Body of pancreas (tissue), 4 donors: ENCODE measurements around the gene FAM83D. TPM values are rescaled to one million over a fixed set of nuclear protein-coding genes. Genes with fewer than 3 reads are reported as not detected.
A peak's percentile ranks its signal among the peaks of the same experiment; 100 is the strongest.

ENCODE experiments used
- ATAC-seq: fragments of 150-250 bp; one replicate; pipeline ENCODE4 v1.9.1; 2016
- DNase-seq, 4 donors: peaks; one replicate each; pipeline ENCODE4 v3.0.0-alpha.2; 2019
- H3K27ac ChIP-seq, 4 donors: fragments of 200-600 bp; sonication (generic); 1 replicate in 3 of 4; 2 replicates in 1 of 4; pipeline versions ENCODE4 v1.5.1 to v1.6.1; 2016 to 2019; ENCODE audit warnings: mild to moderate bottlenecking in 1 of 4, mixed read lengths in 1 of 4, moderate library complexity in 1 of 4
- H3K27me3 ChIP-seq, 2 donors: fragments of 200-600 bp; sonication (generic); one replicate each; pipeline ENCODE4 v1.6.0; 2016; ENCODE audit warnings: mild to moderate bottlenecking in 1 of 2
- H3K36me3 ChIP-seq, 2 donors: fragments of 200-600 bp; sonication (generic); replicated peaks in 1 of 2; 2 replicates each; pipeline ENCODE4 v1.5.1; 2016; ENCODE audit warnings: low read depth in 2 of 2; ENCODE audit not compliant: insufficient read depth in 1 of 2
- H3K4me1 ChIP-seq: fragments of 200-600 bp; sonication (generic); one replicate; pipeline ENCODE4 v1.6.0; 2016
- H3K4me3 ChIP-seq, 2 donors: fragments of 200-600 bp; sonication (generic); 1 replicate in 1 of 2; 2 replicates in 1 of 2; pipeline ENCODE4 v1.5.1; 2016 to 2019
- H3K9me3 ChIP-seq, 3 donors: fragments of 200-600 bp; sonication (generic); 1 replicate in 2 of 3; 2 replicates in 1 of 3; pipeline ENCODE4 v1.5.1; 2016
- POLR2A ChIP-seq, 3 donors: fragments of 450-650 bp; IDR thresholded peaks; one replicate each; pipeline ENCODE4 v1.6.1; 2016; ENCODE audit warnings: antibody characterized with exemption in 3 of 3, mild to moderate bottlenecking in 2 of 3
- WGBS, 2 donors: methylation state at CpG; one replicate each; pipeline ENCODE4 v1.1.5; 2017; 5-methylcytosine and 5-hydroxymethylcytosine counted together
- intact Hi-C: fragments of 100-400 bp; cut with DNase I; formaldehyde crosslinking; loops from one replicate; pipeline ENCODE4 v1.15.1; 2023
- total RNA-seq, 2 donors: library from RNA; depleted of rRNA; stranded (reverse); fragments of >200 nt; gene quantifications; one replicate each; pipeline ENCODE4 v1.1.0, GENCODE V29; 2016
- TF ChIP-seq, protein P1 (sequence below), 7 experiments: fragments of 450-650 bp in 4 of 7; fragments of 200-600 bp in 3 of 7; sonication (generic) in 3 of 7; IDR thresholded peaks; one replicate each; pipeline ENCODE4 v1.5.1; 2016 to 2019; ENCODE audit warnings: antibody characterized with exemption in 7 of 7

Gene FAM83D
- total RNA-seq, result under 1 TPM in 1 of 2 donors, not detected in 1; 0.52 TPM

- 0 to 1% methylated on average over 11 to 91 of the region's 95 CpGs for WGBS, 2 donors
- Histone ChIP-seq H3K4me1 (peaks cover 14% of the 10 kb centered on the region), H3K9me3 (no peaks in the 10 kb centered on the region), H3K27ac (no peak within 1 kb of the TSS), H3K36me3 (no peaks in the 10 kb centered on the region), H3K27me3 (no peaks in the 10 kb centered on the region), H3K4me3 (peak within 1 kb of the TSS; percentile 13 to 41)
- intact Hi-C loops, result no loop called here
- ATAC-seq (peak; percentile 97), DNase-seq (peak; percentile 90 to 94 (median 94))
- TF ChIP-seq, protein P1, sequence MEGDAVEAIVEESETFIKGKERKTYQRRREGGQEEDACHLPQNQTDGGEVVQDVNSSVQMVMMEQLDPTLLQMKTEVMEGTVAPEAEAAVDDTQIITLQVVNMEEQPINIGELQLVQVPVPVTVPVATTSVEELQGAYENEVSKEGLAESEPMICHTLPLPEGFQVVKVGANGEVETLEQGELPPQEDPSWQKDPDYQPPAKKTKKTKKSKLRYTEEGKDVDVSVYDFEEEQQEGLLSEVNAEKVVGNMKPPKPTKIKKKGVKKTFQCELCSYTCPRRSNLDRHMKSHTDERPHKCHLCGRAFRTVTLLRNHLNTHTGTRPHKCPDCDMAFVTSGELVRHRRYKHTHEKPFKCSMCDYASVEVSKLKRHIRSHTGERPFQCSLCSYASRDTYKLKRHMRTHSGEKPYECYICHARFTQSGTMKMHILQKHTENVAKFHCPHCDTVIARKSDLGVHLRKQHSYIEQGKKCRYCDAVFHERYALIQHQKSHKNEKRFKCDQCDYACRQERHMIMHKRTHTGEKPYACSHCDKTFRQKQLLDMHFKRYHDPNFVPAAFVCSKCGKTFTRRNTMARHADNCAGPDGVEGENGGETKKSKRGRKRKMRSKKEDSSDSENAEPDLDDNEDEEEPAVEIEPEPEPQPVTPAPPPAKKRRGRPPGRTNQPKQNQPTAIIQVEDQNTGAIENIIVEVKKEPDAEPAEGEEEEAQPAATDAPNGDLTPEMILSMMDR (IDR thresholded peaks at IDR 0.05), result peak in 1 of 7 experiments; percentile 84
- peak; percentile 22 to 59 (median 49) for TF ChIP-seq POLR2A (IDR thresholded peaks at IDR 0.05)
Measured at GRCh38 chr20:38926142-38926933, at the start of gene FAM83D. FAM83D (plus strand) TSS chr20:38926417; CDS start chr20:38926443, 26 bp downstream.

- no peaks in the 10 kb centered on the region for H3K36me3 ChIP-seq
- WGBS, 2 donors, result 83 to 90% methylated on average over 6 of the region's 6 CpGs
- H3K27ac ChIP-seq, result no peak overlapping the region
Measured at GRCh38 chr20:38877483-38877882, 48.7 kb upstream of the FAM83D start.

GRCh38 chr20:38878866-38879265, 47.4 kb upstream of the FAM83D start:
- Histone ChIP-seq H3K27ac (no peak overlapping the region), H3K27me3 (no peaks in the 10 kb centered on the region), H3K4me1 (peaks cover 11% of the 10 kb centered on the region), H3K36me3 (no peaks in the 10 kb centered on the region), H3K9me3 (no peaks in the 10 kb centered on the region), H3K4me3 (no peak overlapping the region)
- 20 to 29% methylated on average over 9 of the region's 9 CpGs for WGBS, 2 donors
- no peak for DNase-seq
- ATAC-seq, result no peak
- intact Hi-C loops, result no loop called here
- no peak for TF ChIP-seq POLR2A (IDR thresholded peaks at IDR 0.05)
- TF ChIP-seq, protein P1 (IDR thresholded peaks at IDR 0.05), result no peak

More at GRCh38 chr20:38877483-38877882, 48.7 kb upstream of the FAM83D start:
- no peak overlapping the region for H3K4me3 ChIP-seq
- H3K4me1 ChIP-seq, result peaks cover 11% of the 10 kb centered on the region
- intact Hi-C loops, result no loop called here
- DNase-seq (no peak), ATAC-seq (no peak)
- no peaks in the 10 kb centered on the region for H3K27me3 ChIP-seq
- TF ChIP-seq POLR2A (IDR thresholded peaks at IDR 0.05), result no peak
- TF ChIP-seq, protein P1 (IDR thresholded peaks at IDR 0.05), result no peak
- no peaks in the 10 kb centered on the region for H3K9me3 ChIP-seq

DNA sequence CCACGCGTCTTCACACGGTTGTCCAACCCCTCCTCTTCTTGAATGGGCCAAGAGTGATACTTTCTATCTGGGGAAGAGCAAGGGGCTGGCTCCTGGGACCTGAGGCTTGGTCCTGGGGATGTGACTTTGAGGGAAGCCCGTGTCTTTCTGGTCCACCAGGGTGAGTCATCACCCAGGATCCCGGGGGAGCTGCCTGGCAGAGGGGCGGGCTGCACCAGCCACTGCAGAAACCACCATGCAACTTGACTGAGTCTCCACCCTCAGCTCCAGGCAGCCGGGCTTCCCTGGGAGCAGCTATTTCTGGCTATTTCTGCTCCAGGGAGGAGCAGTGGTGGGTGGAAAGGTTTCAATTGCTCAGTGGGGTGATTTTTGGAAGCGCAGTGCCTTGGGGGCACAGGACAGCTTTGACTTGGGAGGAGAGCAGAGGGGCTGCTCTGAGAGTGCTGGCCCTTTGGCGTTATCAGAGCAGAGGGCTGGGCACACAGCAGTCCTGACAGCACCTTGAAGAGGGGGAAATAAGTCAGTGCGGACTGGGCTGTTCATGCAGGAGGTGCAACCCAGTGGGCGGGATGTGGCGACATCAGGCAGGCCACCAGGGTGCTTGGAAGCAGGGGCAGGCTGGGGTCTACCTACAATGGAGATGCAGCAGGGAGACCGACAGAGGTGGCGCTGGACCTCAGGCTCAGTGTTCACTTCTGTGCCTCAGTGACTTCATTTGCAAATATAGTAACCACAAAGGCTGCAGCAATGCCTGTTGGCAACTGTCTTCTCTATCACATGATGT, 45.1 kb upstream of the FAM83D start:
- Histone ChIP-seq H3K36me3 (no peaks in the 10 kb centered on the region), H3K27me3 (no peaks in the 10 kb centered on the region), H3K9me3 (no peaks in the 10 kb centered on the region), H3K4me3 (no peak overlapping the region), H3K27ac (no peak overlapping the region), H3K4me1 (no peaks in the 10 kb centered on the region)
- no peak for ATAC-seq
- TF ChIP-seq, protein P1 (IDR thresholded peaks at IDR 0.05), result no peak
- TF ChIP-seq POLR2A (IDR thresholded peaks at IDR 0.05), result no peak
- no peak for DNase-seq
- 53 to 71% methylated on average over 12 to 14 of the region's 14 CpGs for WGBS, 2 donors
- intact Hi-C loops, result loop anchor here (10.0 kb wide), 1 partner anchor 236 kb away; no protein-coding TSS in a partner anchor
